RCC 7860 (cell line): Measurements from ENCODE around the gene CNGA1.

Source experiments
- DNase-seq: peaks from one replicate; pipeline ENCODE4 v3.0.0-alpha.2; 2015; ENCODE audit warnings: low spot score
- FAIRE-seq: peaks from 2 replicates; lab custom pipeline; 2012; peaks lifted over from hg19 to GRCh38; lab: Jason Lieb, UNC

Gene CNGA1

GRCh38 chr4:47914220-47914925, 102.1 kb downstream of the CNGA1 start, which contains the start of gene NFXL1:
Gene NFXL1 (minus strand): TSS chr4:47914583. CDS start chr4:47914203, 380 bp downstream.
- peak; percentile 4 for FAIRE-seq
- peak; percentile 93 for DNase-seq

- DNase-seq: no peak
- no peak for FAIRE-seq
These were observed 102.6 kb downstream of the CNGA1 start for GRCh38 chr4:47913861-47914219.

GRCh38 chr4:47913330-47913729, 103.2 kb downstream of the CNGA1 start:
- DNase-seq: peak; percentile 51
- peak; percentile 7 for FAIRE-seq

- no peak for FAIRE-seq
These were observed 109.3 kb downstream of the CNGA1 start for GRCh38 chr4:47907089-47907646.

GRCh38 chr4:47899639-47900038, 116.8 kb downstream of the CNGA1 start:
- no peak for FAIRE-seq

More at GRCh38 chr4:47907089-47907646, 109.3 kb downstream of the CNGA1 start:
- no peak for DNase-seq

GRCh38 chr4:47891928-47892327, 124.6 kb downstream of the CNGA1 start:
- FAIRE-seq (no peak), DNase-seq (no peak)

More at GRCh38 chr4:47899639-47900038, 116.8 kb downstream of the CNGA1 start:
- DNase-seq: no peak
